Sigmoid colon (tissue), 7 donors: Measurements from ENCODE around the gene MOSPD3. TPM values are rescaled to one million over a fixed set of nuclear protein-coding genes. Genes with fewer than 3 reads are reported as not detected.

Source experiments
- DNase-seq: peaks from one replicate; pipeline ENCODE4 v3.0.0-alpha.2; 2019
- H3K27ac ChIP-seq, 4 donors: fragments of 200-600 bp; sonication (generic); one replicate each; pipeline ENCODE4 v1.5.1; 2016 to 2019; ENCODE audit warnings: mild to moderate bottlenecking in 1 of 4
- H3K27me3 ChIP-seq, 3 donors: fragments of 200-600 bp; sonication (generic); one replicate each; pipeline ENCODE4 v1.5.1; 2019; ENCODE audit warnings: mild to moderate bottlenecking in 1 of 3
- H3K36me3 ChIP-seq, 4 donors: fragments of 200-600 bp; sonication (generic); one replicate each; pipeline ENCODE4 v1.5.1; 2016 to 2019
- H3K4me1 ChIP-seq, 4 donors: fragments of 200-600 bp; sonication (generic); one replicate each; pipeline ENCODE4 v1.5.1; 2017 to 2019
- H3K4me3 ChIP-seq, 4 donors: fragments of 200-600 bp; sonication (generic); one replicate each; pipeline ENCODE4 v1.5.1; 2017 to 2019; ENCODE audit warnings: mild to moderate bottlenecking in 2 of 4, moderate library complexity in 1 of 4
- H3K9me3 ChIP-seq, 4 donors: fragments of 200-600 bp in 3 of 4; sonication (generic) in 3 of 4; one replicate each; pipeline versions ENCODE4 v1.5.1 to v1.6.1; 2013 to 2019
- EP300 ChIP-seq, 4 donors: sonication (generic); formaldehyde crosslinking; IDR thresholded peaks; one replicate each; pipeline ENCODE4 v1.6.1; 2017; ENCODE audit warnings: antibody characterized with exemption in 4 of 4
- POLR2A ChIP-seq, 2 donors: fragments of 450-650 bp; IDR thresholded peaks; one replicate each; pipeline ENCODE4 v1.6.1; 2016; ENCODE audit warnings: antibody characterized with exemption in 2 of 2, mild to moderate bottlenecking in 2 of 2, moderate library complexity in 2 of 2
- POLR2AphosphoS5 ChIP-seq, 4 donors: sonication (generic); formaldehyde crosslinking; IDR thresholded peaks; one replicate each; pipeline ENCODE4 v1.6.1; 2017; ENCODE audit warnings: antibody characterized with exemption in 4 of 4
- WGBS, 2 donors: extraction: QIAGEN DNeasy Blood & Tissue Kit; methylation state at CpG; one replicate each; pipeline ENCODE4 v1.1.7; 2013; 5-methylcytosine and 5-hydroxymethylcytosine counted together
- intact Hi-C: fragments of 100-400 bp; cut with DNase I; formaldehyde crosslinking; loops from one replicate; pipeline ENCODE4 v1.15.1; 2023
- polyA plus RNA-seq, 3 donors: library from polyadenylated mRNA; stranded (reverse); fragments of 200-250 nt; gene quantifications; one replicate each; pipeline ENCODE4 v1.2.3, GENCODE V29; 2013
- total RNA-seq, 4 donors: library from RNA; depleted of rRNA; stranded (reverse); fragments of >200 nt; gene quantifications; one replicate each; pipeline ENCODE4 v1.1.0, GENCODE V29; 2016
- TF ChIP-seq, protein P1 (sequence below), 4 experiments: fragments of 450-650 bp in 3 of 4; fragments of 200-600 bp in 1 of 4; IDR thresholded peaks; one replicate each; pipeline ENCODE4 v1.5.1; 2016 to 2019; ENCODE audit warnings: antibody characterized with exemption in 4 of 4, mild to moderate bottlenecking in 3 of 4, moderate library complexity in 2 of 4
- donor health status: healthy with polysubstance abuse.
- donor health status: Bipolar disorder and iron deficiency.
- donor health status: healthy.

MOSPD3 gene
- total and polyA plus RNA-seq, 7 donors = 8.0 to 19.2 (median 16.4) TPM

DNA sequence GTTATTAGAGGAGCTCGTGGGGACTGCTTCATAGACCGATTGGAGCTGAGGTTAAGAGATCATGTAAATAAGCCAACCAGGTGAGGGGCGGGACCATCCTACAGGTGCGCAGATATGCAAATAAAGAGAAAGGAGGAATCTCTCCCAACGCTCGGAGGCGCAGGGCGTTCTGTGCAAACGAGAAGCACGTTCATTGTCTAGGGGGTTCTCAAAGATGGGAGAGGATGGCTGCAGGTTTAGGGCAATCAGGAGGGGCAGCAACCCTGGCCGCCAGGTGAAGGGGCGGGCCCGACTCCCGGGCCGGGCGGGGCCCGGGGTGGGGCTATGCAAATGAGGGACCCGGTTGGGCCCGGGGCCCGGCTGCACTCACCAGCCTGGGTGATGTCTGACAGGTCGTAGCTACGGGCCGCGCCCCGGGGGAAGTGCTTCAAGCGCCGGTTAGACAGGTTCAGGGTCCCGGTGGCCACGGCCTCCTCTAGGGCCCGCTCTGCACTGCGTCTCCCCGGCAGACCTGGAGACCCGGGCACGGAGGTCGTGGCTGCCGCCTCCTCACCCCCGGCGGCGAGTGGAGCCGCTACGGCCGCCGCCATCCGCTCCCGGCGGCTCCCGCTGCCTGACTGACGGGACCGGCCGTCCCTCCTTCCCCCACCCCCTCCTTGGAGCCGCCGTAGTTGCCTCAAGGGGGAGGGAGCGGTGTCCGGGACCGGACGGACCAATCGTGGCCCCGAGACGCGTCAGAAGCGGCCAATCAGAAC lies 26.7 kb upstream of the MOSPD3 start, which contains the start of gene LRCH4:
Gene LRCH4, minus strand, starts transcription at position 619 of the 755 bp plus-strand sequence. Its CDS starts 29 bp downstream, at position 590.
- Histone ChIP-seq H3K27me3 (peaks cover 0 to 6% (median 0%) of the 10 kb centered on the region in 3 donors), H3K4me3 (peak within 1 kb of the TSS; percentile 90 to 99 (median 94)), H3K36me3 (peaks cover 15 to 25% (median 18%) of the 10 kb centered on the region in 4 donors), H3K27ac (peak within 1 kb of the TSS; percentile 91 to 96 (median 94)), H3K9me3 (no peaks in the 10 kb centered on the region), H3K4me1 (peaks cover 0 to 44% (median 35%) of the 10 kb centered on the region in 4 donors)
- TF ChIP-seq, protein P1, sequence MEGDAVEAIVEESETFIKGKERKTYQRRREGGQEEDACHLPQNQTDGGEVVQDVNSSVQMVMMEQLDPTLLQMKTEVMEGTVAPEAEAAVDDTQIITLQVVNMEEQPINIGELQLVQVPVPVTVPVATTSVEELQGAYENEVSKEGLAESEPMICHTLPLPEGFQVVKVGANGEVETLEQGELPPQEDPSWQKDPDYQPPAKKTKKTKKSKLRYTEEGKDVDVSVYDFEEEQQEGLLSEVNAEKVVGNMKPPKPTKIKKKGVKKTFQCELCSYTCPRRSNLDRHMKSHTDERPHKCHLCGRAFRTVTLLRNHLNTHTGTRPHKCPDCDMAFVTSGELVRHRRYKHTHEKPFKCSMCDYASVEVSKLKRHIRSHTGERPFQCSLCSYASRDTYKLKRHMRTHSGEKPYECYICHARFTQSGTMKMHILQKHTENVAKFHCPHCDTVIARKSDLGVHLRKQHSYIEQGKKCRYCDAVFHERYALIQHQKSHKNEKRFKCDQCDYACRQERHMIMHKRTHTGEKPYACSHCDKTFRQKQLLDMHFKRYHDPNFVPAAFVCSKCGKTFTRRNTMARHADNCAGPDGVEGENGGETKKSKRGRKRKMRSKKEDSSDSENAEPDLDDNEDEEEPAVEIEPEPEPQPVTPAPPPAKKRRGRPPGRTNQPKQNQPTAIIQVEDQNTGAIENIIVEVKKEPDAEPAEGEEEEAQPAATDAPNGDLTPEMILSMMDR (IDR thresholded peaks at IDR 0.05) = no peak
- TF ChIP-seq EP300 (IDR thresholded peaks at IDR 0.05) (peak in 2 of 4 donors; percentile 44 to 82), POLR2AphosphoS5 (IDR thresholded peaks at IDR 0.05) (peak; percentile 98 to 100 (median 100)), POLR2A (IDR thresholded peaks at IDR 0.05) (peak; percentile 99)
- DNase-seq = no peak
- intact Hi-C loops = loop anchor here (1.0 to 10.0 kb wide), 3 partner anchors 19 to 269 kb away; partner anchors contain the start of gene SLC12A9
- 0 to 1% methylated on average over 61 of the region's 61 CpGs for WGBS, 2 donors

DNA sequence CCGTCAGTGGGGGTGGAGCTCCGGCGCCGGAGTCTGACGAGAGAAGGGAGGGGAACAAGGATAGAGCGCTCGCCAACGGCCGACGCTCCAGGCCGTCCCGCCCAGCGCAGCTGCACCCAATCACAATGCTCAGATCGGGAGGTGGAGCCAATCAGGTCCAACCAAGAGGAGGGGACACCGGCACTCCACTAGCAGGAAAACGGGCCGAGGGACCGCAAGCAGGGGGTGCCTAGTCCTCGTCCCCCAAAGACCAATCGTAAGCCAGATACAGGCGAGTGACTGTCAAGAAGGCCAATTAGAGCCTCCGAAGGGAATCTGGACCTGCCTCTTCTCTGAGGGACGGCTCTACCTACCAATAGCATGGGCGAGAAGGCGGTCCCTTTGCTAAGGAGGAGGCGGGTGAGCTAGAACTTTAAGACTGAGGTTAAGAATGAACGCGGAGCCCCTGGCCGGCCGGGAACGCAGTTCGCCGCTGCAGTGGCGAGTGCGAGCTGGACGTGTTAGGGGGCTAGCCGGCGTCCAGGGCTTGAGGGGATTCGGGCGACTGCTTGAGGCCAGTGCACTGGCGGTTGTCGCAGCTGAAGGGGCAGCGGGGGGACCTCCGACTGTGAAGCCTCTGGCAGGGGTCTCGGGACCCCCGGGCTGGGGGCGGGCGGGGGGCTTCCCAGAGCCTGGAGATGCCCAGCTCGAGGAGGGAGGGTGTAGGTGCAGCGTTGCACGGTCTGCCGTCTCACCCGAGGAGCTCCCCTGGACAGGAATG lies 25.9 kb upstream of the MOSPD3 start, which contains the start of gene FBXO24:
Gene FBXO24, plus strand, starts transcription at position 63 of the 760 bp plus-strand sequence. Its CDS starts 298 bp downstream, at position 361.
- WGBS, 2 donors = 0% methylated on average over 53 of the region's 53 CpGs
- Histone ChIP-seq H3K4me1 (peaks cover 0 to 44% (median 35%) of the 10 kb centered on the region in 4 donors), H3K27me3 (peaks cover 0 to 11% (median 0%) of the 10 kb centered on the region in 3 donors), H3K36me3 (peaks cover 7 to 18% (median 11%) of the 10 kb centered on the region in 4 donors), H3K4me3 (peak within 1 kb of the TSS; percentile 90 to 99 (median 94)), H3K9me3 (no peaks in the 10 kb centered on the region), H3K27ac (peak within 1 kb of the TSS; percentile 91 to 96 (median 94))
- intact Hi-C loops = loop anchor here (1.0 to 10.0 kb wide), 3 partner anchors 18 to 268 kb away; partner anchors contain the start of gene SLC12A9
- peak; percentile 17 to 31 for TF ChIP-seq POLR2A (IDR thresholded peaks at IDR 0.05)
- TF ChIP-seq POLR2AphosphoS5 (IDR thresholded peaks at IDR 0.05) = peak; percentile 47 to 76 (median 62)
- no peak for TF ChIP-seq EP300 (IDR thresholded peaks at IDR 0.05)
- peak; percentile 100 for DNase-seq

DNA sequence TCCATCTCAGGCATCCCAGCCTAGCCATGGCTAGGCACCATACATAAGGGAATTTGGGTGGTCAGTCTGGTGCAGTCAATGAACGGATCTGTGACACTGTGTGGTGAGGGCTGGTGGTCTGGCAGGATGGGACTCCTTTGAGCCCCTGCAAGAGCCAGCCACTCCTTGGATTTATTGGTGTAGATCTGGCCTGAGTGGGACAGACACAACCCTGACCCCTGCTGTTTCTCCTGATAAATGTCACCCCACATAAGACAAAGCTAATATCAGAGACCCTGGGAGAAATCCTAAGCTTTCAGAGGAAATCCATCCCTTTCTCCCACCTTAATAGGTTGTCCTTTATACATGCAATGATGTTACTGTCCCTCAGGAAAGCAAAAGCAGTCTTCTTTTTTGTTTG lies 23.9 kb upstream of the MOSPD3 start:
- no peak overlapping the region for H3K4me3 ChIP-seq
- intact Hi-C loops = loop anchor here (10.0 kb wide), 1 partner anchor 266 kb away; the partner anchor contains the start of gene SLC12A9
- no peak overlapping the region for H3K27ac ChIP-seq
- H3K4me1 ChIP-seq = peaks cover 0 to 33% (median 26%) of the 10 kb centered on the region in 4 donors
- H3K27me3 ChIP-seq = peaks cover 0 to 26% (median 0%) of the 10 kb centered on the region in 3 donors
- H3K9me3 ChIP-seq = no peaks in the 10 kb centered on the region
- H3K36me3 ChIP-seq = no peaks in the 10 kb centered on the region
- 81 to 87% methylated on average over 1 of the region's 1 CpG for WGBS, 2 donors
- TF ChIP-seq, protein P1 (IDR thresholded peaks at IDR 0.05) = peak in 1 of 4 experiments; percentile 15
- no peak for TF ChIP-seq POLR2AphosphoS5 (IDR thresholded peaks at IDR 0.05)
- DNase-seq = no peak

GRCh38 chr7:100589341-100589947 lies 22.9 kb upstream of the MOSPD3 start:
- TF ChIP-seq POLR2A (IDR thresholded peaks at IDR 0.05) = no peak
- TF ChIP-seq, protein P1 (IDR thresholded peaks at IDR 0.05) = no peak
- no peak for TF ChIP-seq EP300 (IDR thresholded peaks at IDR 0.05)
- no peak for TF ChIP-seq POLR2AphosphoS5 (IDR thresholded peaks at IDR 0.05)
- Histone ChIP-seq H3K4me1 (peaks cover 0 to 23% (median 18%) of the 10 kb centered on the region in 4 donors), H3K36me3 (no peaks in the 10 kb centered on the region), H3K9me3 (no peaks in the 10 kb centered on the region), H3K27ac (peak overlapping the region in 3 of 4 donors; percentile 7 to 39 (median 22)), H3K4me3 (peak overlapping the region in 2 of 4 donors; percentile 3 to 21), H3K27me3 (peaks cover 0 to 26% (median 0%) of the 10 kb centered on the region in 3 donors)
- 58 to 72% methylated on average over 7 of the region's 7 CpGs for WGBS, 2 donors
- DNase-seq = peak; percentile 62
- intact Hi-C loops = loop anchor here (10.0 kb wide), 1 partner anchor 265 kb away; the partner anchor contains the start of gene SLC12A9
